Measurements from ENCODE around the gene GPATCH8. TPM values are rescaled to one million over a fixed set of nuclear protein-coding genes. Genes with fewer than 3 reads are reported as not detected.
"Not testable (repeated sequence)": the region's sequence is repeated elsewhere in the genome, so short reads cannot be mapped to it uniquely, and the experiment has no call there.

GPATCH8 gene
- total RNA-seq, 2 donors from 2014 or later, result 21.3 to 26.4 TPM

DNA sequence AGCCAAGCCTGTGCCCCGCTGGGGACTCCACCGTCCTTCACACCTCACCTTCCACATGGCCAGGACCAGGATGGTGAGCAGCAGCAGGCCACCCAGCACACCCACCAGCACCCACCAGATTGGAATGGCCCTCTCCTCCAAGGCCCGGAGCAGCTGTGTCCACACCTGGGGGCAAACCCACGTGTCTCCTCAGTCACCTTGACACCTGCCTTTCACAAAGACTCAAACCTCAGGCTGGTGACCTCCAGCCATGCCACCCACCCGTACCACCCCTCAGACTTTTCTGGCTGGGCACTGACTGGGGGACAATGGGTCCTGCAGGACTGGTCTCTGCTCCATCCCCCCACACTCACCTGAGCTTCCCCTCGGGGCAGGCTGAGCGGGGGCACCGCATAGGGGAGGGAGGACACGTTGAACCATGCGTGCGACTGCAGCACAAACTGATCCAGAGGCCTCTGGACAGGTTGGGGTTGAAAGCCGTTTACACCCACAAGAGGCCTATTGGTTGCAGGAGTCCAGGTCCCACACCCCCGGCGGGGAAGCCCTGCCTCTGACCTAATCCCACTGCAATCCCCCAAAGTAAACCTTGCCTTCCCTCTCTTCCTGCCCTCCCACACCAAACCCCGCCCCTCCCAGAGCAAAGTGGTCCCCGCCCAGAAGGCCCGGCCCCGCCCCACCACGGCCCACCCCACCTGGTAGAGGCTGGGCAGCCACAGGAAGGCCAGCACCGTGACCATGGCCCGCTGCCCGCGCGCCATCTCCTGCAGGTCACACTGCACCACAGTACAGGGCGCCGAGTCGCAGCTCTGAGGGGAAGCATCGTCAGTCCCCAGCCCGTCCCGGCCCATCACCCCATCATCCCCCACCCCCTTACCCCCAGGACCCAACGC is 128.7 kb downstream of the GPATCH8 start:
- no peak overlapping the region for H3K4me3 ChIP-seq

DNA sequence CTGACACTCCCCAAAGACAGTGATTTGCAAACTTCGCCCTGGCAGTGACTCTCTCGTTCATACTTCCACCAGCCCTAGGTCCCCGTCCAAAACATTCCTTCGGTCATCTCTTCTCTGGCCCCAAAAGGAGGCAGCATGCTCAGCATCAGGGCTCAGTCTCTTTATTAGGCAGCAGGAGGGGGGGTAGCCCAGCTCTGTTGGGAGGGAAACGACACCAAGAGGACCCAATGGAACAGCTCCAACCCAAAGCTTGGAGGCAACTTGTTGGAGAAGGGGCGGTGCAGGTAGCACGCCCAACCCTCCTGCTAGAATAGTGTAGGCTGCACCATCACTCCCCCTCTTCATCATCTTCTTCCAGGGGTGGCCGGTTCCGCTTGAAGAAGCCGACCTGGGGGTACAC is 131.2 kb downstream of the GPATCH8 start:
- no peak overlapping the region for H3K27ac ChIP-seq
- H3K4me3 ChIP-seq, result no peak overlapping the region
- TF ChIP-seq, protein P1, sequence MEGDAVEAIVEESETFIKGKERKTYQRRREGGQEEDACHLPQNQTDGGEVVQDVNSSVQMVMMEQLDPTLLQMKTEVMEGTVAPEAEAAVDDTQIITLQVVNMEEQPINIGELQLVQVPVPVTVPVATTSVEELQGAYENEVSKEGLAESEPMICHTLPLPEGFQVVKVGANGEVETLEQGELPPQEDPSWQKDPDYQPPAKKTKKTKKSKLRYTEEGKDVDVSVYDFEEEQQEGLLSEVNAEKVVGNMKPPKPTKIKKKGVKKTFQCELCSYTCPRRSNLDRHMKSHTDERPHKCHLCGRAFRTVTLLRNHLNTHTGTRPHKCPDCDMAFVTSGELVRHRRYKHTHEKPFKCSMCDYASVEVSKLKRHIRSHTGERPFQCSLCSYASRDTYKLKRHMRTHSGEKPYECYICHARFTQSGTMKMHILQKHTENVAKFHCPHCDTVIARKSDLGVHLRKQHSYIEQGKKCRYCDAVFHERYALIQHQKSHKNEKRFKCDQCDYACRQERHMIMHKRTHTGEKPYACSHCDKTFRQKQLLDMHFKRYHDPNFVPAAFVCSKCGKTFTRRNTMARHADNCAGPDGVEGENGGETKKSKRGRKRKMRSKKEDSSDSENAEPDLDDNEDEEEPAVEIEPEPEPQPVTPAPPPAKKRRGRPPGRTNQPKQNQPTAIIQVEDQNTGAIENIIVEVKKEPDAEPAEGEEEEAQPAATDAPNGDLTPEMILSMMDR (IDR thresholded peaks at IDR 0.05), result no peak
- DNase-seq (ENCODE audit: low spot score), result no peak
- no peaks in the 10 kb centered on the region for H3K9me3 ChIP-seq
- peaks cover 0 to 26% of the 10 kb centered on the region in 2 donors for H3K4me1 ChIP-seq
- no peaks in the 10 kb centered on the region for H3K27me3 ChIP-seq
- no peaks in the 10 kb centered on the region for H3K36me3 ChIP-seq

More for the DNA sequence above, 128.7 kb downstream of the GPATCH8 start:
- Histone ChIP-seq H3K36me3 (no peaks in the 10 kb centered on the region), H3K9me3 (no peaks in the 10 kb centered on the region), H3K4me1 (peaks cover 0 to 26% of the 10 kb centered on the region in 2 donors), H3K27ac (no peak overlapping the region), H3K27me3 (no peaks in the 10 kb centered on the region)
- TF ChIP-seq, protein P1 (IDR thresholded peaks at IDR 0.05), result no peak
- DNase-seq (ENCODE audit: low spot score), result no peak

DNA sequence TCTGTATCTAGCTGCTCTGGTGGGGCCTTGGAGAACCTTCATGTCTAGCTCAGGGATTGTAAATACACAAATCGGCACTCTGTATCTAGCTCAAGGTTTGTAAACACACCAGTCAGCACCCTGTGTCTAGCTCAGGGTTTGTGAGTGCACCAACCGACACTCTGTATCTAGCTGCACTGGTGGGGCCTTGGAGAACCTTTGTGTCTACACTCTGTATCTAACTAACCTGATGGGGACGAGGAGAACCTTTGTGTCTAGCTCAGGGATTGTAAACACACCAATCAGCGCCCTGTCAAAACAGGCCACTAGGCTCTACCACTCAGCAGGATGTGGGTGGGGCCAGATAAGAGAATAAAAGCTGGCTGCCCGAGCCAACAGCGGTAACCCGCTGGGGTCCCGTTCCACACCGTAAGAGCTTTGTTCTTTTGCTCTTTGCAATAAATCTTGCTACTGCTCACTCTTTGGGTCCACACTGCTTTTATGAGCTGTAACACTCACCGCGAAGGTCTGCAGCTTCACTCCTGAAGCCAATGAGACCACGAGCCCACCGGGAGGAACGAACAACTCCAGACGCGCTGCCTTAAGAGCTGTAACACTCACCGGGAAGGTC is 133.7 kb downstream of the GPATCH8 start:
- H3K4me3 ChIP-seq; H3K4me1 ChIP-seq; H3K27ac ChIP-seq; H3K9me3 ChIP-seq; H3K36me3 ChIP-seq; DNase-seq (ENCODE audit: low spot score); H3K27me3 ChIP-seq: not testable (repeated sequence)

DNA sequence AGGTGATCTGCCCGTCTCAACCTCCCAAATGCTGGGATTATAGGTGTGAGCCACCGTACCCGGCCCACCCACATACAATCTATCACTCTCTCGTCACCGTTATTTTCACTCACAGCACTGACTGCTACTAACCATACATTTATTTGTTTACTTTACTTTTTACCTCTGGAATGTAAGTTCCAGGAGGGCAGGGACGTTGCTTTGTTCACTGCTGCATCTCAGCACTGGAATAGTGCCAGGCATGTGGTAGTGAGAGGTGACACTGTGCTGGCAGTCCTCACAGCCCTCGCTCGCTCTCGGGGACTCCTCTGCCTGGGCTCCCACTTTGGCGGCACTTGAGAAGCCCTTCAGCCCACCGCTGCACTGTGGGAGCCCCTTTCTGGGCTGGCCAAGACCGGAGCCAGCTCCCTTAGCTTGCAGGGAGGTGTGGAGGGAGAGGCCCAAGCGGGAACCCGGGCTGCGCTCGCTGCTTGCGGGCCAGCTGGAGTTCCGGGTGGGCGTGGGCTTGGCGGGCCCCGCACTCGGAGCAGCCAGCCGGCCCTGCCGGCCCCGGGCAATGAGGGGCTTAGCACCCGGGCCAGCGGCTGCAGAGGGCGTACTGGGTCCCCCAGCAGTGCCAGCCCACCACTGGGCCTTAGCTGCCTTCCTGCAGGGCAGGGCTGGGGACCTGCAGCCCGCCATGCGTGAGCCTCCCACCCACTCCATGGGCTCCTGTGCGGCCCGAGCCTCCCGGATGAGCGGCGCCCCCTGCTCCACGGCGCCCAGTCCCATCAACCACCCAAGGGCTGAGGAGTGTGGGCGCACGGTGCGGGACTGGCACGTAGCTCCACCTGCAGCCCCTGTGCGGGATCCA is 134.6 kb downstream of the GPATCH8 start:
- H3K4me1 ChIP-seq; H3K27ac ChIP-seq; H3K27me3 ChIP-seq; H3K36me3 ChIP-seq; H3K9me3 ChIP-seq; DNase-seq (ENCODE audit: low spot score); H3K4me3 ChIP-seq: not testable (repeated sequence)

DNA sequence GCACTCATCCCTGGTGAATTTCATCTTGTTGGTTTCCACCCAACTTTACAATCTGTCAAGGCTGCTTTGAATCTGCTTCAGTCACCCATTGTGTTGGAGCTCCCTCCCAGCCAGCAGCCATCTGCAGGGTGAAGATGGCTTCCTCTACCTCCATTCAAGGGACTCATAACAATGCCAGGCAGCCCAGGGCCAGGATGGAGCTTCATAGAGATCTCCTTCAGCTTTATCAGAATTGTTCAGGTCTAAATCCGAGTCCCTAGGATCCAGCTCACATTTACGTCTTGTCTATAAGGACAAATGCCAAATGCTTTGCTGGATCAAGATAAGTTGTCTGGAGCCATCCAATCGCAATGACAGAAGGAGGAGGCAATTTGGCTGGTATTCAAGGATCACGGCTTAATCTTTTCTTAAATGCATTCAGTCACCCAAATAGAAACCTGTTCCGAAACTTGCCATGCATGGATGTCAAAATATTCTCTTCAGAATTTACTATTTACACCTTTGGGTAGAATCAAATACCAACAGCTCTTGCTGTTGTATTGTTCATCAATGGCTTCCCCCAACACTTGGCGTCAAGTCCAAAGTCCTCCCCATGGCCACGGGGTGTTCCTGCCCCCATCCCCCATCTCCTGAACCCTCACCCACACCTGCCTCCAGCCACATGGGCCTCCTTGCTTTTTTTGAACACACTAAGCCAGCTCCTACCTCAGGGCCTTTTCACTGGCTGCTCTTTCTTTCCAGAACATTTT is 135.8 kb downstream of the GPATCH8 start:
- H3K36me3 ChIP-seq, result no peaks in the 10 kb centered on the region
- no peak overlapping the region for H3K4me3 ChIP-seq
- TF ChIP-seq, protein P1 (IDR thresholded peaks at IDR 0.05), result no peak
- DNase-seq (ENCODE audit: low spot score), result no peak
- H3K27ac ChIP-seq, result no peak overlapping the region
- no peaks in the 10 kb centered on the region for H3K27me3 ChIP-seq
- no peaks in the 10 kb centered on the region for H3K9me3 ChIP-seq
- H3K4me1 ChIP-seq, result peaks cover 0 to 16% of the 10 kb centered on the region in 2 donors

DNA sequence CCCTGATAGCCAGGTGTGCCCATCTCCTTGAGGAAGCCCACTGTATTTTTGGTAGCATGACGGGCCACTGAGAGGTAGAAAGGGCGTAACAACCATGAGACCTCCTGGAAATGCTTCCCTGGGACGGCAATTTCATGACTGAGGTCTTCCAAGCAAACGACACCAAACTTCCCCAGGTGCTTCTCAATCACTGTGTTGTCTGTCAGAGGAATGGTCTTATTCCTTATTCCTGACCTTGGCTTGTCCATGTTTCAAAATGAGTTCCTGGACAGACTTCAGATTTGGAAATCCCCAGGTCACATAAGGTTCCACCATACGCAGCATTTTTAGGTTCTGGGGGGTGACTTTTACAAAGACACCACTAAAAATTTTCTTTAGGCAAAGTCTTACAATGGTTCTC is 138.2 kb downstream of the GPATCH8 start:
- not testable (repeated sequence) for H3K27ac ChIP-seq; H3K9me3 ChIP-seq; DNase-seq (ENCODE audit: low spot score); H3K4me3 ChIP-seq; H3K36me3 ChIP-seq; H3K27me3 ChIP-seq
- peaks cover 0 to 31% of the 10 kb centered on the region in 2 donors for H3K4me1 ChIP-seq

All from right atrium auricular region (tissue), 2 donors.